Measurements from ENCODE around the gene ALOX5AP.

Gene ALOX5AP

GRCh38 chr13:30797847-30798535, 62.6 kb downstream of the ALOX5AP start:
- H3K4me1 ChIP-seq (ENCODE audit: low read length) = peaks cover 27% of the 10 kb centered on the region
- no peak overlapping the region for H3K4me3 ChIP-seq (ENCODE audit: low read length)
- H2AFZ ChIP-seq (ENCODE audit: low read depth, low read length) = no peak overlapping the region
- H3K9ac ChIP-seq (ENCODE audit: low read length) = no peak overlapping the region
- no peaks in the 10 kb centered on the region for H4K20me1 ChIP-seq (ENCODE audit: insufficient read depth, low read length)
- peaks cover 33% of the 10 kb centered on the region for H3K27me3 ChIP-seq (ENCODE audit: low read depth, low read length)
- TF ChIP-seq EZH2phosphoT487 (IDR thresholded peaks at IDR 0.05; ENCODE audit: low read depth) = no peak
- no peak for TF ChIP-seq CTCF (IDR thresholded peaks at IDR 0.05; ENCODE audit: low read depth, low read length)
- H3K79me2 ChIP-seq (ENCODE audit: low read length) = no peaks in the 10 kb centered on the region
- H3K27ac ChIP-seq (ENCODE audit: low read length) = no peak overlapping the region
- H3K4me2 ChIP-seq (ENCODE audit: low read length) = no peak overlapping the region
- H3K36me3 ChIP-seq (replicated peaks; ENCODE audit: low read depth, low read length) = no peaks in the 10 kb centered on the region
- no peaks in the 10 kb centered on the region for H3K9me3 ChIP-seq (ENCODE audit: insufficient read depth, low read length)

- Histone ChIP-seq H3K4me3 (ENCODE audit: low read length) (no peak overlapping the region), H3K27ac (ENCODE audit: low read length) (no peak overlapping the region), H3K4me2 (ENCODE audit: low read length) (no peak overlapping the region), H3K27me3 (ENCODE audit: low read depth, low read length) (peaks cover 34% of the 10 kb centered on the region), H2AFZ (ENCODE audit: low read depth, low read length) (no peak overlapping the region), H3K4me1 (ENCODE audit: low read length) (peaks cover 29% of the 10 kb centered on the region), H3K9me3 (ENCODE audit: insufficient read depth, low read length) (no peaks in the 10 kb centered on the region), H3K36me3 (replicated peaks; ENCODE audit: low read depth, low read length) (no peaks in the 10 kb centered on the region), H3K9ac (ENCODE audit: low read length) (no peak overlapping the region), H4K20me1 (ENCODE audit: insufficient read depth, low read length) (no peaks in the 10 kb centered on the region), H3K79me2 (ENCODE audit: low read length) (no peaks in the 10 kb centered on the region)
- TF ChIP-seq EZH2phosphoT487 (IDR thresholded peaks at IDR 0.05; ENCODE audit: low read depth) (no peak), CTCF (IDR thresholded peaks at IDR 0.05; ENCODE audit: low read depth, low read length) (no peak)
Observed at GRCh38 chr13:30798776-30799355, 63.5 kb downstream of the ALOX5AP start.

- no peaks in the 10 kb centered on the region for H3K36me3 ChIP-seq (replicated peaks; ENCODE audit: low read depth, low read length)
- peaks cover 29% of the 10 kb centered on the region for H3K4me1 ChIP-seq (ENCODE audit: low read length)
- no peak overlapping the region for H2AFZ ChIP-seq (ENCODE audit: low read depth, low read length)
- no peaks in the 10 kb centered on the region for H4K20me1 ChIP-seq (ENCODE audit: insufficient read depth, low read length)
- H3K27me3 ChIP-seq (ENCODE audit: low read depth, low read length) = peaks cover 32% of the 10 kb centered on the region
- no peak overlapping the region for H3K4me3 ChIP-seq (ENCODE audit: low read length)
- no peak for TF ChIP-seq EZH2phosphoT487 (IDR thresholded peaks at IDR 0.05; ENCODE audit: low read depth)
- no peak for TF ChIP-seq CTCF (IDR thresholded peaks at IDR 0.05; ENCODE audit: low read depth, low read length)
- H3K79me2 ChIP-seq (ENCODE audit: low read length) = no peaks in the 10 kb centered on the region
- H3K27ac ChIP-seq (ENCODE audit: low read length) = no peak overlapping the region
- H3K9ac ChIP-seq (ENCODE audit: low read length) = no peak overlapping the region
- H3K4me2 ChIP-seq (ENCODE audit: low read length) = no peak overlapping the region
- H3K9me3 ChIP-seq (ENCODE audit: insufficient read depth, low read length) = no peaks in the 10 kb centered on the region
Observed at GRCh38 chr13:30799356-30799824, 64.0 kb downstream of the ALOX5AP start.

- no peaks in the 10 kb centered on the region for H3K79me2 ChIP-seq (ENCODE audit: low read length)
- H3K36me3 ChIP-seq (replicated peaks; ENCODE audit: low read depth, low read length) = no peaks in the 10 kb centered on the region
- H4K20me1 ChIP-seq (ENCODE audit: insufficient read depth, low read length) = no peaks in the 10 kb centered on the region
- no peak overlapping the region for H3K9ac ChIP-seq (ENCODE audit: low read length)
- no peak overlapping the region for H3K4me3 ChIP-seq (ENCODE audit: low read length)
- TF ChIP-seq EZH2phosphoT487 (IDR thresholded peaks at IDR 0.05; ENCODE audit: low read depth) (no peak), CTCF (IDR thresholded peaks at IDR 0.05; ENCODE audit: low read depth, low read length) (no peak)
- no peak overlapping the region for H3K27ac ChIP-seq (ENCODE audit: low read length)
- no peak overlapping the region for H3K4me2 ChIP-seq (ENCODE audit: low read length)
- no peaks in the 10 kb centered on the region for H3K9me3 ChIP-seq (ENCODE audit: insufficient read depth, low read length)
- H2AFZ ChIP-seq (ENCODE audit: low read depth, low read length) = no peak overlapping the region
- H3K27me3 ChIP-seq (ENCODE audit: low read depth, low read length) = peaks cover 25% of the 10 kb centered on the region
- peaks cover 29% of the 10 kb centered on the region for H3K4me1 ChIP-seq (ENCODE audit: low read length)
Observed at GRCh38 chr13:30800107-30800506, 64.8 kb downstream of the ALOX5AP start.
